GM12892 (cell line): ENCODE data around the gene SURF2.

ENCODE experiments used
- POLR2A ChIP-seq: IDR thresholded peaks from 2 replicates; pipeline ENCODE4 v1.6.1; 2011; ENCODE audit warnings: low read depth, low read length, control low read depth
- POLR2AphosphoS5 ChIP-seq: IDR thresholded peaks from 2 replicates; pipeline ENCODE4 v1.6.1; 2011; ENCODE audit warnings: low read depth, low read length, control low read depth
- TAF1 ChIP-seq: IDR thresholded peaks from 2 replicates; pipeline ENCODE4 v1.6.1; 2011; ENCODE audit warnings: low read depth, mild to moderate bottlenecking, control low read depth, low read length, borderline replicate concordance

GRCh38 chr9:133386338-133386737, 30.0 kb downstream of the SURF2 start:
- no peak for TF ChIP-seq POLR2A
- TF ChIP-seq TAF1, result no peak
- TF ChIP-seq POLR2AphosphoS5, result no peak
